Measurements from ENCODE around the gene PNPLA7.

GRCh38 chr9:137445930-137446431, 104.2 kb downstream of the PNPLA7 start:
- TF ChIP-seq POLR2AphosphoS5 (IDR thresholded peaks at IDR 0.05; ENCODE audit: low read depth, low read length) (no peak), CTCF (IDR thresholded peaks at IDR 0.05) (no peak), TCF7L2 (IDR thresholded peaks at IDR 0.05; ENCODE audit: low read depth, low read length) (no peak), SIN3A (IDR thresholded peaks at IDR 0.05; ENCODE audit: borderline replicate concordance, insufficient read depth, low read depth, low read length) (no peak)
- TF ChIP-seq, protein P1, sequence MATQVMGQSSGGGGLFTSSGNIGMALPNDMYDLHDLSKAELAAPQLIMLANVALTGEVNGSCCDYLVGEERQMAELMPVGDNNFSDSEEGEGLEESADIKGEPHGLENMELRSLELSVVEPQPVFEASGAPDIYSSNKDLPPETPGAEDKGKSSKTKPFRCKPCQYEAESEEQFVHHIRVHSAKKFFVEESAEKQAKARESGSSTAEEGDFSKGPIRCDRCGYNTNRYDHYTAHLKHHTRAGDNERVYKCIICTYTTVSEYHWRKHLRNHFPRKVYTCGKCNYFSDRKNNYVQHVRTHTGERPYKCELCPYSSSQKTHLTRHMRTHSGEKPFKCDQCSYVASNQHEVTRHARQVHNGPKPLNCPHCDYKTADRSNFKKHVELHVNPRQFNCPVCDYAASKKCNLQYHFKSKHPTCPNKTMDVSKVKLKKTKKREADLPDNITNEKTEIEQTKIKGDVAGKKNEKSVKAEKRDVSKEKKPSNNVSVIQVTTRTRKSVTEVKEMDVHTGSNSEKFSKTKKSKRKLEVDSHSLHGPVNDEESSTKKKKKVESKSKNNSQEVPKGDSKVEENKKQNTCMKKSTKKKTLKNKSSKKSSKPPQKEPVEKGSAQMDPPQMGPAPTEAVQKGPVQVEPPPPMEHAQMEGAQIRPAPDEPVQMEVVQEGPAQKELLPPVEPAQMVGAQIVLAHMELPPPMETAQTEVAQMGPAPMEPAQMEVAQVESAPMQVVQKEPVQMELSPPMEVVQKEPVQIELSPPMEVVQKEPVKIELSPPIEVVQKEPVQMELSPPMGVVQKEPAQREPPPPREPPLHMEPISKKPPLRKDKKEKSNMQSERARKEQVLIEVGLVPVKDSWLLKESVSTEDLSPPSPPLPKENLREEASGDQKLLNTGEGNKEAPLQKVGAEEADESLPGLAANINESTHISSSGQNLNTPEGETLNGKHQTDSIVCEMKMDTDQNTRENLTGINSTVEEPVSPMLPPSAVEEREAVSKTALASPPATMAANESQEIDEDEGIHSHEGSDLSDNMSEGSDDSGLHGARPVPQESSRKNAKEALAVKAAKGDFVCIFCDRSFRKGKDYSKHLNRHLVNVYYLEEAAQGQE (IDR thresholded peaks at IDR 0.05; ENCODE audit: insufficient read depth in 1 of 2, low read depth in 2 of 2, low read length in 1 of 2): no peak

Data from Panc1 (cell line).